Hematopoietic multipotent progenitor cell treated with erythropoietin and hydrocortisone succinate and interleukin-3 and kit ligand, for 17 days (in vitro differentiated cells): ENCODE results near the gene PGGT1B.
A peak's percentile ranks its signal among the peaks of the same experiment; 100 is the strongest.
"Not testable (repeated sequence)": the region's sequence is repeated elsewhere in the genome, so short reads cannot be mapped to it uniquely, and the experiment has no call there.

Experiments
- DNase-seq: peaks from one replicate; pipeline ENCODE4 v3.0.0-alpha.2; 2015; ENCODE audit warnings: low spot score

Gene PGGT1B

GRCh38 chr5:115257981-115258380 lies 4.7 kb downstream of the PGGT1B start:
- no peak for DNase-seq

GRCh38 chr5:115249379-115249778 lies 13.3 kb downstream of the PGGT1B start:
- DNase-seq = not testable (repeated sequence)

GRCh38 chr5:115246361-115246991 lies 16.2 kb downstream of the PGGT1B start:
- DNase-seq = peak; percentile 53

GRCh38 chr5:115243412-115243811 lies 19.3 kb downstream of the PGGT1B start:
- DNase-seq = no peak

GRCh38 chr5:115241881-115242642 lies 20.6 kb downstream of the PGGT1B start:
- DNase-seq = no peak

- DNase-seq = no peak
These were observed 25.6 kb downstream of the PGGT1B start for GRCh38 chr5:115237066-115237465.

- DNase-seq = no peak
These were observed 26.1 kb downstream of the PGGT1B start for GRCh38 chr5:115236599-115236998.

- DNase-seq = no peak
These were observed 31.1 kb downstream of the PGGT1B start for GRCh38 chr5:115231598-115231997.

GRCh38 chr5:115229606-115230005 lies 33.1 kb downstream of the PGGT1B start:
- no peak for DNase-seq

- DNase-seq = no peak
These were observed 35.4 kb downstream of the PGGT1B start for GRCh38 chr5:115227281-115227680.

- no peak for DNase-seq
These were observed 48.1 kb downstream of the PGGT1B start for GRCh38 chr5:115214541-115214940.

GRCh38 chr5:115209279-115209678 lies 53.4 kb downstream of the PGGT1B start:
- no peak for DNase-seq

GRCh38 chr5:115202952-115203351 lies 59.7 kb downstream of the PGGT1B start:
- no peak for DNase-seq

- no peak for DNase-seq
These were observed 66.5 kb downstream of the PGGT1B start for GRCh38 chr5:115196161-115196560.

- DNase-seq = no peak
These were observed 68.0 kb downstream of the PGGT1B start for GRCh38 chr5:115194676-115195075.

GRCh38 chr5:115193295-115193694 lies 69.4 kb downstream of the PGGT1B start:
- no peak for DNase-seq

- DNase-seq = no peak
These were observed 70.6 kb downstream of the PGGT1B start for GRCh38 chr5:115192098-115192497.

GRCh38 chr5:115191474-115192031 lies 71.1 kb downstream of the PGGT1B start:
- DNase-seq = no peak

- DNase-seq = no peak
These were observed 72.3 kb downstream of the PGGT1B start for GRCh38 chr5:115190388-115190787.

GRCh38 chr5:115189866-115190265 lies 72.8 kb downstream of the PGGT1B start:
- DNase-seq = no peak

- DNase-seq = no peak
These were observed 75.9 kb downstream of the PGGT1B start for GRCh38 chr5:115186794-115187193.

GRCh38 chr5:115184770-115185169 lies 77.9 kb downstream of the PGGT1B start:
- DNase-seq = no peak

- no peak for DNase-seq
These were observed 80.9 kb downstream of the PGGT1B start for GRCh38 chr5:115181757-115182156.
